AG10803 (cell line): ENCODE measurements around the gene NPLOC4.

Source experiments
- DNase-seq: peaks from one replicate; pipeline ENCODE4 v3.0.0; 2010; ENCODE audit warnings: low read depth
- H3K4me3 ChIP-seq: 2 replicates; pipeline ENCODE4 v1.5.1; 2011; ENCODE audit warnings: mild to moderate bottlenecking, low read length, control low read depth
- TF ChIP-seq, protein P1 (sequence below): conservative IDR thresholded peaks from 2 replicates; pipeline ENCODE4 v1.5.1; 2011; ENCODE audit warnings: mild to moderate bottlenecking, low read length, control low read depth, inconsistent platforms

NPLOC4 gene

DNA sequence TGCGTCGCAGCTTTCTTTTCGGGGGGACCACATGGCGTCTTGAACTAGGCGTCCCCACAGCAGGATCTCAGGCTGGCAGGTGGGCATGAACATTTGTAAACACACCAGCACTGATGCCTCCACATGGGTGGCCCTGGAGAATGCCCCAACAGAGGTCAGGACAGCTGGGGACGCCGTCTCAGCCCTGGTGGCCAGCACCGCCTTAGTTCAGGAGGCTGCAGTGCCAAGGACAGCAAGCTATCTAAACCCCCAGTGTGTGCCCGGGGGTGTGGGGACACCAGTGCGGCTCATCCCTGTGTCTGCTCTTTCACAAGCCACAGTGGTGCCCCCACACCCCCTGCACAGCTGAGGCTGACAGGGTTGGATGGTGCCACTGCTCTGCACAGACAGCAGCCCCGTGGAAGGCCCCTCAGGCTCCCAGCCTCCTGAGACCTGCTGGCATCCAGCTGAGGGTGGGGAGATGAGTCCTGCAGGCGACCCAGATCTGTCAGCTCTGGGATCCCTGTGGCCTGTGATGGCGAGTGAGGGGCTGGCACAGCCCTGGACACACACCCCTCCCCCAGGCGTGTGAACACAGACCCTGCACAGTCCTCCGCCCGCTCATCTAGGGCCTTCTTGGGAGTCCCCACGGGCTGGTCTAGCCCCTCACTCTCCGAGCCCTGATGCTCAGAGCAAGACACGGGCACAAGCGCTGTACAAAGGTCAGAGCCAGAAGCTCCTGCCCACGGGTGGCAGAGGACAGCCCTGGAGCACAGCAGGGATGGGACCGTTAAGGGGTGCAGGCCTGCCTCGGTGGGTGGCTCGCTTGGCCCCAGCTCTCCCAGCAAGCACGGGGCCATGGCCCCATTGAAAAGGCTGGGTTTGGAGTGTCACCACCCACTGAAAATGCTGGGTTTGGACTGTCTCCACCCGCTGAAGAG, 98.0 kb downstream of the NPLOC4 start:
- DNase-seq = no peak
- TF ChIP-seq, protein P1, sequence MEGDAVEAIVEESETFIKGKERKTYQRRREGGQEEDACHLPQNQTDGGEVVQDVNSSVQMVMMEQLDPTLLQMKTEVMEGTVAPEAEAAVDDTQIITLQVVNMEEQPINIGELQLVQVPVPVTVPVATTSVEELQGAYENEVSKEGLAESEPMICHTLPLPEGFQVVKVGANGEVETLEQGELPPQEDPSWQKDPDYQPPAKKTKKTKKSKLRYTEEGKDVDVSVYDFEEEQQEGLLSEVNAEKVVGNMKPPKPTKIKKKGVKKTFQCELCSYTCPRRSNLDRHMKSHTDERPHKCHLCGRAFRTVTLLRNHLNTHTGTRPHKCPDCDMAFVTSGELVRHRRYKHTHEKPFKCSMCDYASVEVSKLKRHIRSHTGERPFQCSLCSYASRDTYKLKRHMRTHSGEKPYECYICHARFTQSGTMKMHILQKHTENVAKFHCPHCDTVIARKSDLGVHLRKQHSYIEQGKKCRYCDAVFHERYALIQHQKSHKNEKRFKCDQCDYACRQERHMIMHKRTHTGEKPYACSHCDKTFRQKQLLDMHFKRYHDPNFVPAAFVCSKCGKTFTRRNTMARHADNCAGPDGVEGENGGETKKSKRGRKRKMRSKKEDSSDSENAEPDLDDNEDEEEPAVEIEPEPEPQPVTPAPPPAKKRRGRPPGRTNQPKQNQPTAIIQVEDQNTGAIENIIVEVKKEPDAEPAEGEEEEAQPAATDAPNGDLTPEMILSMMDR = no peak

DNA sequence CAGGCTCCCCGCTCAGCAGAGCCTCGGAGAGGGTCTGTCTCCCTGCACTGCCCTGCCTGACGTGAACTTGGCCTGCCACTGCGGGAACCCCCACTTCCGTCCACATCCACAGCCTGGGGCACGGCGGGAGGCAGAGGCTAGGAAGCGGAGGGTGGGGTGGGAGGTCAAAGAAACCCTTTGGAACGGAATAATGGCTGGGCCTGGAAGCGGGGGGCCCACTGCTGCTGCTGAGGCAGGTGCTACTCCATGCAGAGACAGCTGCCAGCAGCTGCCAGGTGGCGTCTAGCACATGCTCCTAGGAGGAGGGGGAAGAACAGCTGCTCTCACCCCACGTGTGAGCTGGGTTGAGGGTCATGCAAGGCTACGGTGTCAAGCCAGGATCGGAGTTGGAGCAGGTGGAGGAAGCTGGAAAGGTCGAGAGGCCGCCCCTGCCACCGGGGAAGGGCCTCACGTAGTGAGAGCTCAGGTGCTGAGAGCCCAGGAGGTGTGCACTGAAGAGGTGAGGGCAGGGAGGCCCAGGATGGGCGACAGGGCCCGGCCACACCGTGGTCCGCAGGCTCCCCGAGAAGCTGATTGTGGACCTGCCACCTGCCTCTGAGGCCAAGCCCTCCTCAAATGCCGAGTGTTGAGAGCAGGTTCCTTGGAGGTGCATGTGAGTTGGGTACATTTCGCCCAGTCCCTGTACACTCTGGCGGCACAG, 98.9 kb downstream of the NPLOC4 start:
- TF ChIP-seq, protein P1 = no peak
- no peak overlapping the region for H3K4me3 ChIP-seq
- DNase-seq = no peak

More for the DNA sequence above, 98.0 kb downstream of the NPLOC4 start:
- H3K4me3 ChIP-seq = no peak overlapping the region

DNA sequence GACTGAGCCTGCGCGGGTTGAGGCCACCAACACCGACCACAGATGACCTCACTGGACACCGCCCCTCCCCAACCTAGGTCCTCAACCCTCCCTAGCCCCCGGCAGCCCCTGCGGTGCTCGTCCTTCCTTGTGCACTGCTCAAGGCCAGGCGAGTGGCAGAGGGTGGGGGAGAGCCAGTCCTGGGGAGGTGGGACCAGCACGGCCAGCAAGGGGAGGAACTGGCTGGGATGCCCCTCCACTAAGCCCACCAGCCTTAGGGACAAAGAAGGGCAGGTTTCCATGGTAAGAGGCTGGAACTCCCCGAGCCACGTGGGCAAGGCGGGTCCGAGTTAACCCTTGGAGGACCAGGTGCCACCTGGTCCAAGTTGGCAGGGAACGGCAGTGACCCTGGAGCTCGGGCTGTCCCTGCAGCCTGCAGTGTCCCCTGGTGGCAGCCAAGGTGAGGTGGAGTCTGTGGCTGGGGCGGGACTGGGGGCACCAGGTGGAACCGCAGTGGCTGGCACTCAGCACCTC, 99.5 kb downstream of the NPLOC4 start:
- H3K4me3 ChIP-seq = no peak overlapping the region
- DNase-seq = no peak
- TF ChIP-seq, protein P1 = peak; percentile 57

DNA sequence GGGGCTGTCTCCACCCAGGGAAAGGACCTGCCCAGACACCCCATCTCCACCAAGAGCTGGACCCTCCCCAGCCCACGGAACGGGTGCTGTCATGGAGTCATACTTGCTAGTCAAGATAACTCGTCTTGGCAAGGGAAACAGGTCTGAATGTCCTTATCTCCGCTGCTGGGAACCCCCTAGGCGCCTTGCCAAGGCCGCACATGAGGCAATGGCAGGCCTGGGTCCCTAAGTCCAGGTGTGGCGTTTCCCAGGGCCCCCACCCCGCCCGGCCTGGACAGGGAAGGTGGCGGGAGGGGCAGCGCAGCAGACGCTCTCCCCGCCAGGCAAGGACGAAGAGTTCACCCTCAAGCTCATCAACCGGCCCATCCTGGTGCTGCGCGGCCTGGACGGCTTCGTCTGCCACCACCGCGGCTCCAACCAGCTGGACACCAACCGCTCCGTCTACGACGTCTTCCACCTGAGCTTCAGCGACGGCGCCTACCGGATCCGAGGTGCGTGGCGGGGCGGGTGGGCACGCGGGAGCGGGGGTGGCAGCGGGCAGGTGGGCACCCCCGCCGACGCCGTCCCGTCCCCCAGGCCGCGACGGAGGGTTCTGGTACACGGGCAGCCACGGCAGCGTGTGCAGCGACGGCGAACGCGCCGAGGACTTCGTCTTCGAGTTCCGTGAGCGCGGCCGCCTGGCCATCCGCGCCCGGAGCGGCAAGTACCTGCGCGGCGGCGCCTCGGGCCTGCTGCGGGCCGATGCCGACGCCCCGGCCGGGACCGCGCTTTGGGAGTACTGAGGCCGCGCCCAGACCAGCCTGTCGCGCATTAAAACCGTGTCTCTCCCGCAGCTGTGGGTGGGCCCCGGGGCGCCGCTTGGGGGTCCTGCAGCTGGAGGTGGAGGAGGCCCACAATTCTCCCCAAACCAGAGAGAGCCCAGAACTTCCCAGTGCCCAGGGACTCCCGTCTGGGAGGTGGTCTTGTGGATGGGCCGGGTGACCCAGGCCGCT, 100.3 kb downstream of the NPLOC4 start:
- TF ChIP-seq, protein P1 = no peak
- no peak overlapping the region for H3K4me3 ChIP-seq
- no peak for DNase-seq

DNA sequence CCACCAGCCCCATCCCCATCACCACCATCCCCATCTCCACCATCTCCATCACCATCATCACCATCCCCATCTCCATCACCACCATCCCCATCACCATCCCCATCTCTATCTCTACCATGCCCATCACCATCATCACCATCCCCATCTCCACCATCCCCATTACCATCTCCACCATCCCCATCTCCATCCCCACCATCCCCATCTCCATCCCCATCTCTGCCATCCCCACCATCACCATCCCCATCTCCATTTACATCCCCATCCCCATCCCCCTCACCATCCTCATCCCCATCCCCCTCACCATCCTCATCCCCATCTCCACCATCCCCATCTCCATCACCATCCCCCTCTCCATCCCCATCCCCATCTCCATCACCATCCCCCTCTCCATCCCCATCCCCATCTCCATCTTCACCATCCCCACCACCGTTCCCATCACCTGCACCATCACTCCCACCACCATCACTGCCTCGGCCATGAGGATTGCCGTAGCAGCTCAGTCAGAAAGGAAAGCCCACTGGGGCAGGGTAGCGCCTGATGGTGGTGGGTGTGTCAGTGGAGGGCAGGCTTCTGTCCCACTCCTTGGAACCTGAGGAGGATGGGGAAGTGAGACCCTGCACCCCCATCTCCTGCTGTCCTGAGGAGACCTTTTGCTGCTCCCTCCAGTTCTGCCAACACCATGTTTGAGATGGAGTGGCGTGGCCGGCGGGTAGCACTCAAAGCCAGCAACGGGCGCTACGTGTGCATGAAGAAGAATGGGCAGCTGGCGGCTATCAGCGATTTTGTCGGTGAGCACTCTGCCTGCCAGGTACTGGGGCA, 101.2 kb downstream of the NPLOC4 start:
- no peak for DNase-seq
- TF ChIP-seq, protein P1 = no peak
- no peak overlapping the region for H3K4me3 ChIP-seq

DNA sequence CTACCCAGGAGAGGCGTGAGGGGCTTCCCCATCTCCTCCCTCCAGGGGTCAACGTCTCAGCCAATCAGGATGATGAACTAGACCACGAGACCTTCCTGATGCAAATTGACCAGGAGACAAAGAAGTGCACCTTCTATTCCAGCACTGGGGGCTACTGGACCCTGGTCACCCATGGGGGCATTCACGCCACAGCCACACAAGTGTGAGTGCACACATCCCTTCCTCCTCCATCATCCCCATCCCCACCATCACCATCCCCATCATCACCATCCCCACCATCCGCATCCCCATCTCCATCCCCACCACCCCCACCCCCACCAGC, 101.9 kb downstream of the NPLOC4 start:
- no peak for DNase-seq
- TF ChIP-seq, protein P1 = no peak

More for the DNA sequence above, 101.9 kb downstream of the NPLOC4 start:
- no peak overlapping the region for H3K4me3 ChIP-seq
